ENCODE measurements around the gene LKAAEAR1. TPM values are rescaled to one million over a fixed set of nuclear protein-coding genes. Genes with fewer than 3 reads are reported as not detected.

The LKAAEAR1 gene
- total and polyA plus RNA-seq, 2 of the 13 experiments (the other 11 are each of a cell fraction or from before 2014, with no cell fraction given), result not detected

GRCh38 chr20:64049060-64049877, 34.9 kb downstream of the LKAAEAR1 start, which contains the start of gene SOX18:
Gene SOX18 (minus strand): TSS chr20:64049639. CDS start chr20:64049516, 123 bp downstream.
- H3K4me3 ChIP-seq (replicated peaks in 1 of 3; ENCODE audit: insufficient read depth in 1 of 3, low read depth in 2 of 3, low read length in 3 of 3), result peak within 1 kb of the TSS; percentile 65 to 88 (median 77)
- no peaks in the 10 kb centered on the region for H3K36me3 ChIP-seq (replicated peaks in 1 of 2; ENCODE audit: control insufficient read depth in 1 of 2, insufficient read depth in 2 of 2, low read length in 2 of 2)
- H3K4me2 ChIP-seq (ENCODE audit: low read depth, low read length), result peak within 1 kb of the TSS; percentile 98
- BruUV-seq (replicated peaks), result TSS peak; percentile 71
- under 1% methylated on average over 38 of the region's 111 CpGs for WGBS (ENCODE audit: low lambda C conversion rate)
- H3K27ac ChIP-seq (ENCODE audit: extremely low read length, insufficient read depth, low read length), result peak within 1 kb of the TSS; percentile 68
- POLR2A ChIA-PET, result interaction anchor here (1.6 to 9.4 kb wide), 3 partner anchors 9 to 69 kb away, joined by 13 to 252 read pairs (median 15); partner anchors contain the start of genes C20orf204, PRPF6 and SAMD10
- DNase-seq (ENCODE audit: low spot score) (no peak), FAIRE-seq (no peak), ATAC-seq (peak; percentile 10)
- CTCF ChIA-PET (ENCODE audit: low intra/inter-chr PET ratio, low total read pairs), result no interaction called here
- H3K27me3 ChIP-seq (ENCODE audit: control insufficient read depth in 1 of 2, insufficient read depth in 2 of 2, low read length in 2 of 2), result no peaks in the 10 kb centered on the region; a peak in 1 of 5 replicates
- no peaks in the 10 kb centered on the region for H4K20me1 ChIP-seq (ENCODE audit: insufficient read depth, low read length)
- peak within 1 kb of the TSS; percentile 79 for H3K9ac ChIP-seq (ENCODE audit: insufficient read depth, low read depth, low read length)
- in situ Hi-C loops (cut with HindIII; ENCODE audit: extremely low pct_ligation_motif_present, low pct_unique_long_range_greater_than_20kb), result no loop called here
- H2AFZ ChIP-seq (ENCODE audit: low read length), result no peak within 1 kb of the TSS
- intact Hi-C loops (cut with micrococcal nuclease; ENCODE audit: unreplicated experiment), result no loop called here
- H3K79me2 ChIP-seq (ENCODE audit: insufficient read depth, low read length), result peaks cover 4% of the 10 kb centered on the region
- no peaks in the 10 kb centered on the region for H3K9me3 ChIP-seq (ENCODE audit: low read length)
- H3K4me1 ChIP-seq (ENCODE audit: insufficient read depth, low read length), result peaks cover 69% of the 10 kb centered on the region
- TF ChIP-seq SALL1 (CRISPR knock-in tag; IDR thresholded peaks at IDR 0.05) (0 out of 2 replicates have a peak, but pooled peaks have one; percentile 14), ZUFSP (CRISPR knock-in tag; IDR thresholded peaks at IDR 0.05; ENCODE audit: borderline replicate concordance) (no peak), NR2F2 (IDR thresholded peaks at IDR 0.05; ENCODE audit: borderline replicate concordance, low read depth) (peak; percentile 26; the same call in 1 of the 2 replicates), SIN3A (IDR thresholded peaks at IDR 0.05; ENCODE audit: borderline replicate concordance, low read depth, low read length) (peak; percentile 38; the same call in 1 of the 2 replicates), FOXP4 (CRISPR knock-in tag; IDR thresholded peaks at IDR 0.05) (no peak), HNF4G (IDR thresholded peaks at IDR 0.05; ENCODE audit: borderline replicate concordance, low read depth, low read length) (no peak), HNF4G (CRISPR knock-in tag; IDR thresholded peaks at IDR 0.05; ENCODE audit: borderline replicate concordance, low read depth) (no peak), ELF1 (CRISPR knock-in tag; IDR thresholded peaks at IDR 0.05) (no peak), KDM5B (CRISPR knock-in tag; IDR thresholded peaks at IDR 0.05; ENCODE audit: borderline replicate concordance) (no peak), CENPBD1 (CRISPR knock-in tag; IDR thresholded peaks at IDR 0.05; ENCODE audit: borderline replicate concordance, low read depth) (no peak), ZFAT (CRISPR knock-in tag; conservative IDR thresholded peaks at IDR 0.05) (no peak), ZNF275 (CRISPR knock-in tag; IDR thresholded peaks at IDR 0.05; ENCODE audit: borderline replicate concordance) (no peak), AGO2 (optimal IDR thresholded peaks at IDR 0.05; ENCODE audit: low read depth, low read length) (no peak), ZC3H13 (CRISPR knock-in tag; IDR thresholded peaks at IDR 0.05) (no peak), TCF7L2 (IDR thresholded peaks at IDR 0.05; ENCODE audit: low read depth, low read length) (no peak), ZFX (CRISPR knock-in tag; IDR thresholded peaks at IDR 0.05; ENCODE audit: low read depth) (no peak), MIER3 (CRISPR knock-in tag; IDR thresholded peaks at IDR 0.05; ENCODE audit: borderline replicate concordance) (no peak), SMC3 (IDR thresholded peaks at IDR 0.05; ENCODE audit: low read length) (peak; percentile 2; the same call in 1 of the 2 replicates)

All from HepG2 (cell line).